H1 (cell line): ENCODE measurements around the gene ALPP.

Source experiments
- CBX5 ChIP-seq: fragments of 300-800, 300-1000 bp; sonication (generic); IDR thresholded peaks from 2 replicates; pipeline ENCODE4 v1.7.1; 2016; ENCODE audit warnings: antibody characterized with exemption, low read length, low read depth
- CHD1 ChIP-seq: IDR thresholded peaks from 2 replicates; pipeline ENCODE4 v1.6.1; 2012; ENCODE audit warnings: low read depth, low read length, improper control_type of control experiment
- EGR1 ChIP-seq: IDR thresholded peaks from 2 replicates; pipeline ENCODE4 v1.6.1; 2011; ENCODE audit warnings: low read depth, low read length, borderline replicate concordance
- PHF8 ChIP-seq: fragments of 200-600 bp; sonication (generic); conservative IDR thresholded peaks from 2 replicates; pipeline ENCODE4 v1.7.1; 2012; ENCODE audit warnings: low read depth, mild to moderate bottlenecking, inconsistent platforms, low read length, moderate library complexity
- POLR2A ChIP-seq, 2 experiments: IDR thresholded peaks; 1 replicate in 1 of 2; 2 replicates in 1 of 2; pipeline ENCODE4 v1.6.1; 2011; ENCODE audit warnings: low read depth in 2 of 2, low read length in 2 of 2, mild to moderate bottlenecking in 2 of 2; ENCODE audit errors: control extremely low read depth in 1 of 2
- POLR2AphosphoS5 ChIP-seq: IDR thresholded peaks from 2 replicates; pipeline ENCODE4 v1.6.1; 2011; ENCODE audit warnings: low read depth, low read length
- SIN3A ChIP-seq, 2 experiments: IDR thresholded peaks in 1 of 2; conservative IDR thresholded peaks in 1 of 2; 2 replicates each; pipeline ENCODE4 v1.6.1; 2011 to 2012; ENCODE audit warnings: low read length in 2 of 2, improper control_type of control experiment in 1 of 2, low read depth in 1 of 2, mild to moderate bottlenecking in 1 of 2
- TAF1 ChIP-seq: IDR thresholded peaks from 2 replicates; pipeline ENCODE4 v1.6.1; 2011; ENCODE audit warnings: mild to moderate bottlenecking, low read depth, low read length
- TF ChIP-seq, protein P1 (sequence below), 3 experiments: IDR thresholded peaks; 1 replicate in 2 of 3; 2 replicates in 1 of 3; pipeline versions ENCODE4 v1.5.1 to v1.6.1; 2011; ENCODE audit warnings: low read length in 3 of 3, mild to moderate bottlenecking in 3 of 3, inconsistent platforms in 2 of 3, low read depth in 1 of 3, moderate library complexity in 1 of 3; ENCODE audit not compliant: insufficient read depth in 1 of 3; ENCODE audit errors: control extremely low read depth in 1 of 3
- TF ChIP-seq, protein P2 (sequence below): IDR thresholded peaks from 2 replicates; pipeline ENCODE4 v1.6.1; 2011; ENCODE audit warnings: low read length, improper control_type of control experiment
- TF ChIP-seq, protein P3 (sequence below): IDR thresholded peaks from 2 replicates; pipeline ENCODE4 v1.6.1; 2012; ENCODE audit warnings: inconsistent platforms
- TF ChIP-seq, protein P4 (sequence below): IDR thresholded peaks from 2 replicates; pipeline ENCODE4 v1.6.1; 2011; ENCODE audit warnings: low read depth, mild to moderate bottlenecking, low read length; ENCODE audit not compliant: insufficient read depth

DNA sequence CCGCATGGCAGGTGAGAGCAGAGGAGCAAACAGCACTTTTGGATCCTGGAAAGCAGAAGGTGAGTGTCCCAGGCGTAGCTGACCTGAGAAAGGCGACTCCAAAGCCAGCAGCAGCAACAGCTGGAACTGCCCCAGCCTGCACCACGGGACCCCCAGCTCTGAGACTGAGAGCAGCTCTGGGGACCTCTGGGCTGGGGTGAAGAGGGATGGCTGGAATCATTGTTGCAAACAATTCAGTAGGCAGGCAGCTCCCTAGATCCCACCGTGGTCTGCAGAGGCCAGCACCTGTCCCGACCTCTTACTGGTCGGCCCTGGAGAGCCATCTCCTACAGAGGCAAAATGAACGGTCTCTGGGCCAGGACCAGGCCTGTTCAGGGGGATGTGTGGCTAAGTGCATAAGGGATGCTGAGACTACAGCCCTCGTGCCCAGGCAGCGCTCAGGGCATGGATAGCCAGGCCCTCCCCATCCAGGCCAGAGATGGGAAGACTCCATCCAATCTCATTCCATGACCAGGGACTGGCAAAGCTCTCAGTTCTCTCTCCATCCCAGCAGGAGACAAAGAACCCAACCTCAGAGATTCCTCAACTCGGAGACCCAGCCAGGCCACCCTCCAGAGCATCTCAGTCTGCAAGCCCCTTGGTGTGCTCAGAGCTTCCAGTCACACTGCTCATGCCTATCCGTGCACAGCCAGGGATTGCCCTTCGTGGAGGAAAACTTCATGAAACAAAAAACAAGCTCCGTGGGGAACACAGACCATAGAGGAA lies 38.2 kb upstream of the ALPP start:
- no peak for TF ChIP-seq EGR1
- no peak for TF ChIP-seq CBX5
- TF ChIP-seq, protein P1, sequence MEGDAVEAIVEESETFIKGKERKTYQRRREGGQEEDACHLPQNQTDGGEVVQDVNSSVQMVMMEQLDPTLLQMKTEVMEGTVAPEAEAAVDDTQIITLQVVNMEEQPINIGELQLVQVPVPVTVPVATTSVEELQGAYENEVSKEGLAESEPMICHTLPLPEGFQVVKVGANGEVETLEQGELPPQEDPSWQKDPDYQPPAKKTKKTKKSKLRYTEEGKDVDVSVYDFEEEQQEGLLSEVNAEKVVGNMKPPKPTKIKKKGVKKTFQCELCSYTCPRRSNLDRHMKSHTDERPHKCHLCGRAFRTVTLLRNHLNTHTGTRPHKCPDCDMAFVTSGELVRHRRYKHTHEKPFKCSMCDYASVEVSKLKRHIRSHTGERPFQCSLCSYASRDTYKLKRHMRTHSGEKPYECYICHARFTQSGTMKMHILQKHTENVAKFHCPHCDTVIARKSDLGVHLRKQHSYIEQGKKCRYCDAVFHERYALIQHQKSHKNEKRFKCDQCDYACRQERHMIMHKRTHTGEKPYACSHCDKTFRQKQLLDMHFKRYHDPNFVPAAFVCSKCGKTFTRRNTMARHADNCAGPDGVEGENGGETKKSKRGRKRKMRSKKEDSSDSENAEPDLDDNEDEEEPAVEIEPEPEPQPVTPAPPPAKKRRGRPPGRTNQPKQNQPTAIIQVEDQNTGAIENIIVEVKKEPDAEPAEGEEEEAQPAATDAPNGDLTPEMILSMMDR (IDR thresholded peaks at IDR 0.05; ENCODE audit: control extremely low read depth in 1 of 3, insufficient read depth in 1 of 3, low read depth in 1 of 3, low read length in 3 of 3): no peak
- TF ChIP-seq, protein P2, sequence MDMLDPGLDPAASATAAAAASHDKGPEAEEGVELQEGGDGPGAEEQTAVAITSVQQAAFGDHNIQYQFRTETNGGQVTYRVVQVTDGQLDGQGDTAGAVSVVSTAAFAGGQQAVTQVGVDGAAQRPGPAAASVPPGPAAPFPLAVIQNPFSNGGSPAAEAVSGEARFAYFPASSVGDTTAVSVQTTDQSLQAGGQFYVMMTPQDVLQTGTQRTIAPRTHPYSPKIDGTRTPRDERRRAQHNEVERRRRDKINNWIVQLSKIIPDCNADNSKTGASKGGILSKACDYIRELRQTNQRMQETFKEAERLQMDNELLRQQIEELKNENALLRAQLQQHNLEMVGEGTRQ: no peak
- no peak for TF ChIP-seq POLR2A (IDR thresholded peaks at IDR 0.05; ENCODE audit: control extremely low read depth in 1 of 2, low read depth in 2 of 2, low read length in 2 of 2)
- TF ChIP-seq, protein P3, sequence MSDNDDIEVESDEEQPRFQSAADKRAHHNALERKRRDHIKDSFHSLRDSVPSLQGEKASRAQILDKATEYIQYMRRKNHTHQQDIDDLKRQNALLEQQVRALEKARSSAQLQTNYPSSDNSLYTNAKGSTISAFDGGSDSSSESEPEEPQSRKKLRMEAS: no peak
- TF ChIP-seq PHF8: no peak
- no peak for TF ChIP-seq POLR2AphosphoS5
- TF ChIP-seq TAF1: no peak
- no peak for TF ChIP-seq SIN3A (conservative IDR thresholded peaks at IDR 0.05 in 1 of 2, IDR thresholded peaks at IDR 0.05 in 1 of 2; ENCODE audit: low read depth in 1 of 2, low read length in 2 of 2)
- TF ChIP-seq, protein P4, sequence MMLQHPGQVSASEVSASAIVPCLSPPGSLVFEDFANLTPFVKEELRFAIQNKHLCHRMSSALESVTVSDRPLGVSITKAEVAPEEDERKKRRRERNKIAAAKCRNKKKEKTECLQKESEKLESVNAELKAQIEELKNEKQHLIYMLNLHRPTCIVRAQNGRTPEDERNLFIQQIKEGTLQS: no peak
- TF ChIP-seq CHD1: no peak
